ENCODE data around the gene CARD16.

The CARD16 gene

GRCh38 chr11:105004021-105004420 is 41.1 kb downstream of the CARD16 start:
- H3K27ac ChIP-seq, result no peak overlapping the region
- ChIA-PET CTCF (no interaction called here), POLR2A (ENCODE audit: low non-redundant PET) (no interaction called here)
- TF ChIP-seq CTCF (conservative IDR thresholded peaks at IDR 0.05; ENCODE audit: low read depth), result no peak
- DNase-seq (ENCODE audit: low spot score), result no peak

- no peak overlapping the region for H3K27ac ChIP-seq
- ChIA-PET POLR2A (ENCODE audit: low non-redundant PET) (no interaction called here), CTCF (interaction anchor here (0.6 kb wide), 1 partner anchor 184 kb away, joined by 4 read pairs; no protein-coding TSS in a partner anchor)
- no peak for DNase-seq (ENCODE audit: low spot score)
- TF ChIP-seq CTCF (conservative IDR thresholded peaks at IDR 0.05; ENCODE audit: low read depth), result no peak
These were observed 42.0 kb downstream of the CARD16 start for GRCh38 chr11:105003151-105003550.

- CTCF ChIA-PET, result interaction anchor here (0.6 kb wide), 1 partner anchor 22 kb away, joined by 3 read pairs; no protein-coding TSS in a partner anchor
- POLR2A ChIA-PET (ENCODE audit: low non-redundant PET), result no interaction called here
- H3K27ac ChIP-seq, result no peak overlapping the region
- no peak for DNase-seq (ENCODE audit: low spot score)
- TF ChIP-seq CTCF (conservative IDR thresholded peaks at IDR 0.05; ENCODE audit: low read depth), result peak; percentile 42
These were observed 44.3 kb downstream of the CARD16 start for GRCh38 chr11:105000797-105001196.

GRCh38 chr11:105000167-105000566 is 45.0 kb downstream of the CARD16 start:
- no peak for TF ChIP-seq CTCF (conservative IDR thresholded peaks at IDR 0.05; ENCODE audit: low read depth)
- ChIA-PET CTCF (interaction anchor here (0.6 kb wide), 1 partner anchor 22 kb away, joined by 3 read pairs; no protein-coding TSS in a partner anchor), POLR2A (ENCODE audit: low non-redundant PET) (no interaction called here)
- no peak overlapping the region for H3K27ac ChIP-seq
- peak; percentile 2 for DNase-seq (ENCODE audit: low spot score)

- TF ChIP-seq CTCF (conservative IDR thresholded peaks at IDR 0.05; ENCODE audit: low read depth), result no peak
- DNase-seq (ENCODE audit: low spot score), result no peak
- CTCF ChIA-PET, result no interaction called here
These were observed 45.4 kb downstream of the CARD16 start for GRCh38 chr11:104999721-105000120.

GRCh38 chr11:104997288-104997687 is 47.8 kb downstream of the CARD16 start:
- DNase-seq (ENCODE audit: low spot score), result no peak
- no peak overlapping the region for H3K27ac ChIP-seq
- TF ChIP-seq CTCF (conservative IDR thresholded peaks at IDR 0.05; ENCODE audit: low read depth), result peak; percentile 32
- CTCF ChIA-PET, result interaction anchor here (0.5 kb wide), 1 partner anchor 388 kb away, joined by 3 read pairs; no protein-coding TSS in a partner anchor
- POLR2A ChIA-PET (ENCODE audit: low non-redundant PET), result no interaction called here

More at GRCh38 chr11:104999721-105000120, 45.4 kb downstream of the CARD16 start:
- no peak overlapping the region for H3K27ac ChIP-seq
- POLR2A ChIA-PET (ENCODE audit: low non-redundant PET), result no interaction called here

All from RWPE1 (cell line).